T-cell (primary cell): ENCODE results near the gene DRD2. TPM values are rescaled to one million over a fixed set of nuclear protein-coding genes. Genes with fewer than 3 reads are reported as not detected.

Experiments used
- ATAC-seq, 4 experiments: fragments of 200-7000 bp in 3 of 4; fragments of 150-1000 bp in 1 of 4; cut with Tn5 transposase; replicated peaks in 1 of 4; 1 replicate in 3 of 4; 2 replicates in 1 of 4; pipeline ENCODE4 v1.10.0; 2021; ENCODE audit warnings: moderate library complexity in 3 of 4, mild to moderate bottlenecking in 2 of 4, moderate number of reproducible peaks in 1 of 4
- CTCF ChIA-PET, 2 donors: fragments of 300-600 bp; sonication (Branson Sonifier 250); formaldehyde crosslinking; loops; one replicate each; lab custom pipeline; 2022; ENCODE audit warnings: antibody characterized with exemption in 2 of 2; lab: Charles Lee
- POLR2A ChIA-PET, 2 donors: fragments of 300-600 bp; sonication (Branson Sonifier 250); formaldehyde crosslinking; loops; one replicate each; lab custom pipeline; 2022; ENCODE audit warnings: antibody characterized with exemption in 2 of 2; lab: Charles Lee
- DNase-seq, 35 experiments: peaks; one replicate each; pipeline versions ENCODE4 v3.0.0 to v3.0.0-alpha.2; 2013 to 2023
- H3K27ac ChIP-seq: one replicate; pipeline ENCODE4 v1.5.1; 2013; ENCODE audit warnings: low read length
- H3K27me3 ChIP-seq, 2 experiments: replicated peaks in 1 of 2; 1 replicate in 1 of 2; 2 replicates in 1 of 2; pipeline versions ENCODE4 v1.6.1 to v1.7.0; 2013; ENCODE audit warnings: low read length in 1 of 2, mixed read lengths in 1 of 2; ENCODE audit not compliant: control insufficient read depth in 2 of 2, insufficient read depth in 2 of 2; ENCODE audit errors: extremely low read depth in 1 of 2
- H3K36me3 ChIP-seq, 2 donors: 1 replicate in 1 of 2; 2 replicates in 1 of 2; pipeline versions ENCODE4 v1.6.1 to v1.7.0; 2013; ENCODE audit warnings: low read length in 1 of 2; ENCODE audit not compliant: control insufficient read depth in 2 of 2, insufficient read depth in 1 of 2; ENCODE audit errors: extremely low read depth in 1 of 2
- H3K4me1 ChIP-seq, 2 experiments: 1 replicate in 1 of 2; 2 replicates in 1 of 2; pipeline versions ENCODE4 v1.6.1 to v1.7.0; 2013; ENCODE audit warnings: low read length in 2 of 2, mixed read lengths in 1 of 2; ENCODE audit not compliant: insufficient read depth in 2 of 2, control insufficient read depth in 1 of 2; ENCODE audit errors: extremely low read depth in 1 of 2
- H3K4me3 ChIP-seq, 2 donors: 1 replicate in 1 of 2; 2 replicates in 1 of 2; pipeline versions ENCODE4 v1.5.1 to v1.7.0; 2013; ENCODE audit warnings: mild to moderate bottlenecking in 2 of 2, low read length in 1 of 2, moderate library complexity in 1 of 2; ENCODE audit not compliant: control insufficient read depth in 1 of 2; ENCODE audit errors: extremely low read depth in 1 of 2
- H3K9me3 ChIP-seq: 2 replicates; pipeline ENCODE4 v1.7.0; 2013
- H3K27ac Mint-ChIP-seq, 2 donors: one replicate each; pipeline ENCODE4 v1.8.0; 2020 to 2021; ENCODE audit warnings: mild to moderate bottlenecking in 2 of 2, mixed read lengths in 2 of 2
- H3K27me3 Mint-ChIP-seq, 2 donors: one replicate each; pipeline ENCODE4 v1.8.0; 2021 to 2022; ENCODE audit warnings: mixed read lengths in 2 of 2
- H3K36me3 Mint-ChIP-seq: one replicate; pipeline ENCODE4 v1.8.0; 2021; ENCODE audit warnings: mixed read lengths
- H3K4me1 Mint-ChIP-seq, 3 donors: one replicate each; pipeline ENCODE4 v1.8.0; 2020 to 2022; ENCODE audit warnings: mixed read lengths in 3 of 3, mild to moderate bottlenecking in 1 of 3
- H3K4me3 Mint-ChIP-seq, 3 donors: one replicate each; pipeline ENCODE4 v1.8.0; 2020 to 2022; ENCODE audit warnings: mild to moderate bottlenecking in 3 of 3, mixed read lengths in 3 of 3, moderate library complexity in 3 of 3
- H3K9me3 Mint-ChIP-seq, 3 donors: one replicate each; pipeline ENCODE4 v1.8.0; 2020 to 2022; ENCODE audit warnings: mixed read lengths in 3 of 3
- WGBS: methylation state at CpG from one replicate; pipeline ENCODE4 v1.1.5; 2013; ENCODE audit warnings: missing lambda C conversion rate; ENCODE audit not compliant: insufficient coverage; 5-methylcytosine and 5-hydroxymethylcytosine counted together
- total RNA-seq, 35 experiments: library from RNA in 6 of 35; stranded (reverse) in 6 of 35; fragments of 120-200 nt in 1 of 35; gene quantifications; one replicate each; pipeline versions ENCODE4 v1.2.1 to v1.2.4 and lab custom pipeline; 2013 to 2026

DRD2 gene
- total RNA-seq, 5 donors from 2014 or later (not counting 1 experiment from before 2014, with no cell fraction given), result not detected

DNA sequence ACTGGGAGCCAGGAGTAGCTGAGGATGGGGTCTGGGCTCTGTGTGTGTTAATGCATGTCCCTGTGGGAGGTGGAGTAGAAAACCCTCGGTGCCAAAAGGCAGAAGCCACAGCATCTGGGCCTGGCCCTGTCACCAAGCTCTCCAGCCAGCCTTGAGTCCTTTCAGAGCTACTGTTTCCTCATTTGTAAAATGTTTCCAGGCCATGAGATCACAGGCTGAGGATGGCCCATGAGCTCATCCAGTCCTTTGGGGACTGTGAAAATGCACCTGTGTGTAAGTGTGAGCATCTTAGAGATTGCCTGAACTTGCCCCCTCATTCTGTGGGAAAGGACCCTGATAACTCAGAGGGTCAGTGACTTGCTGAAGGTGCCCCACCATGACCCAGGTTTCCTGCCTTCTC lies 78.5 kb downstream of the DRD2 start:
- no peak for ATAC-seq
- no peak overlapping the region for H3K4me3 Mint-ChIP-seq
- no peaks in the 10 kb centered on the region for H3K9me3 Mint-ChIP-seq
- H3K36me3 Mint-ChIP-seq, result peaks cover 3% of the 10 kb centered on the region
- CTCF ChIA-PET, result interaction anchor here in 1 of 2 donors (0.6 kb wide), 1 partner anchor 622 kb away, joined by 4 read pairs; no protein-coding TSS in a partner anchor
- no peak for DNase-seq
- H3K9me3 ChIP-seq, result no peaks in the 10 kb centered on the region
- no peaks in the 10 kb centered on the region for H3K4me1 ChIP-seq
- H3K27ac ChIP-seq, result no peak overlapping the region
- WGBS, result 50% methylated on average over 1 of the region's 1 CpG
- no peaks in the 10 kb centered on the region for H3K4me1 Mint-ChIP-seq
- H3K36me3 ChIP-seq, result no peaks in the 10 kb centered on the region
- no peak overlapping the region for H3K27ac Mint-ChIP-seq
- peaks cover 0 to 3% of the 10 kb centered on the region in 2 donors for H3K27me3 Mint-ChIP-seq
- POLR2A ChIA-PET, result no interaction called here
- H3K27me3 ChIP-seq, result peaks cover 0 to 9% of the 10 kb centered on the region in 2 experiments
- H3K4me3 ChIP-seq, result no peak overlapping the region

DNA sequence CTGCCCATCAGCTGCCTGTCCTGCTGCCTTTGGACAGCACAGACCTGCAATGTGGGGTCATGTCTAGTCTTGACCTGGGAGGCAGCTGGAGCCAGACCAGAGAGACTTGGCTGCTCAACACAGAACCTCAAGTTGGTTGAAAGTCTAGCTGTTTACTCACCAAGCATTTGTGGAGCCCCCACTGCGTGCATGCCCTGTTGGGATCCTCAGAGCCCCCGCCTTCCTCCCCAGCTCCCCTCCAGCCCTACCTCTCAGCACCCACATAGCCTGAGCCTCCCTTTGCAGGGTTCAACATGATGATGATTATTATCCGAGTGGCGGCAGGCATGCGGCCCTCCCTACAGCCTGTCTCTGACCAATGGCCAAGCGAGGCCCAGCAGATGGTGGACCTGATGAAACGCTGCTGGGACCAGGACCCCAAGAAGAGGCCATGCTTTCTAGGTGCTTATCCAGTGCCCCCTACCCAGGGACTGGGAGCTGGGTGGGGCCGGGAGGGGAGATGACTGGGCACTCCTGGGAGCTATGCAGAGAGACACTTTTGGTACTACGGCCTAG lies 79.3 kb downstream of the DRD2 start:
- no peak overlapping the region for H3K27ac Mint-ChIP-seq
- DNase-seq (no peak), ATAC-seq (no peak)
- H3K4me1 ChIP-seq, result no peaks in the 10 kb centered on the region
- H3K36me3 ChIP-seq, result no peaks in the 10 kb centered on the region
- peaks cover 0 to 3% of the 10 kb centered on the region in 2 donors for H3K27me3 Mint-ChIP-seq
- CTCF ChIA-PET, result interaction anchor here in 1 of 2 donors (0.6 kb wide), 1 partner anchor 623 kb away, joined by 4 read pairs; no protein-coding TSS in a partner anchor
- H3K4me1 Mint-ChIP-seq, result no peaks in the 10 kb centered on the region
- no peaks in the 10 kb centered on the region for H3K9me3 Mint-ChIP-seq
- H3K9me3 ChIP-seq, result no peaks in the 10 kb centered on the region
- peaks cover 0 to 11% of the 10 kb centered on the region in 2 experiments for H3K27me3 ChIP-seq
- no peak overlapping the region for H3K4me3 ChIP-seq
- 85% methylated on average over 7 of the region's 9 CpGs for WGBS
- H3K27ac ChIP-seq, result no peak overlapping the region
- peaks cover 3% of the 10 kb centered on the region for H3K36me3 Mint-ChIP-seq
- POLR2A ChIA-PET, result no interaction called here
- H3K4me3 Mint-ChIP-seq, result no peak overlapping the region

DNA sequence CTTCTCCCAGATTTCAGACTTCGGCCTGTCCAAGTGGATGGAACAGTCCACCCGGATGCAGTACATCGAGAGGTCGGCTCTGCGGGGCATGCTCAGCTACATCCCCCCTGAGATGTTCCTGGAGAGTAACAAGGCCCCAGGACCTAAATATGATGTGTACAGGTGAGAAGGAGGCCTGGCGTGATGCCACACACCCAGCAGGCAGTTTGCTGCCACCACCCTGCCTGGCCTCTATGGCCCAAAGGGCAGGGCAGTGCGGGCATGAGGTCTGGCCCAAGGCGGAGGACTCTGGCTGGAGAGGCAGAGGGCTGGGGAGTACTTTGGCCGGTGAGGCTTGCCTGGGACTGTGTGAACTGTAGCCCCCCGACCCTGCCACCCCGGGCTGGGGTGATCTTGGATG lies 80.3 kb downstream of the DRD2 start:
- Mint-ChIP-seq H3K4me3 (no peak overlapping the region), H3K9me3 (no peaks in the 10 kb centered on the region), H3K27ac (no peak overlapping the region), H3K36me3 (peaks cover 3% of the 10 kb centered on the region), H3K27me3 (peaks cover 0 to 3% of the 10 kb centered on the region in 2 donors), H3K4me1 (no peaks in the 10 kb centered on the region)
- DNase-seq, result no peak
- ChIA-PET CTCF (no interaction called here), POLR2A (no interaction called here)
- Histone ChIP-seq H3K4me3 (no peak overlapping the region), H3K27me3 (peaks cover 0 to 11% of the 10 kb centered on the region in 2 experiments), H3K9me3 (no peaks in the 10 kb centered on the region), H3K36me3 (no peaks in the 10 kb centered on the region), H3K4me1 (no peaks in the 10 kb centered on the region), H3K27ac (no peak overlapping the region)
- WGBS, result 85% methylated on average over 7 of the region's 11 CpGs
- ATAC-seq, result no peak

DNA sequence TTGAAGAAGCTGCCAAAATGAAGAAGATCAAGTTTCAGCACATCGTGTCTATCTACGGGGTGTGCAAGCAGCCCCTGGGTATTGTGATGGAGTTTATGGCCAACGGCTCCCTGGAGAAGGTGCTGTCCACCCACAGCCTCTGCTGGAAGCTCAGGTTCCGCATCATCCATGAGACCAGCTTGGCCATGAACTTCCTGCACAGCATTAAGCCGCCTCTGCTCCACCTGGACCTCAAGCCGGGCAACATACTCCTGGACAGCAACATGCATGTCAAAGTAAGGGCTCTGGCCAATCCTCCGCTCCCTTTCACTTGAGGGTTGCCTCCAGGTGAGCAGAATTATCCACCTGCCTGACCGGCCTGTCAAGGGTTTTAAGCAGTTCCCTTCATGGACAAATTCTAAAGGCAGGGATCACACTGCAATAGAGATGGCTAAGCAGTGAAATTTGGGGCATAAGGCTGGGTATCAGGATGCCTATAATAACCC lies 81.7 kb downstream of the DRD2 start:
- no peaks in the 10 kb centered on the region for H3K4me1 Mint-ChIP-seq
- 90% methylated on average over 6 of the region's 8 CpGs for WGBS
- H3K9me3 ChIP-seq, result no peaks in the 10 kb centered on the region
- H3K36me3 ChIP-seq, result no peaks in the 10 kb centered on the region
- H3K27ac ChIP-seq, result no peak overlapping the region
- peaks cover 3% of the 10 kb centered on the region for H3K36me3 Mint-ChIP-seq
- no peak for ATAC-seq
- ChIA-PET CTCF (no interaction called here), POLR2A (no interaction called here)
- H3K4me1 ChIP-seq, result no peaks in the 10 kb centered on the region
- no peak for DNase-seq
- H3K9me3 Mint-ChIP-seq, result no peaks in the 10 kb centered on the region
- H3K4me3 Mint-ChIP-seq, result no peak overlapping the region
- H3K27ac Mint-ChIP-seq, result no peak overlapping the region
- peaks cover 0 to 3% of the 10 kb centered on the region in 2 donors for H3K27me3 Mint-ChIP-seq
- peaks cover 0 to 15% of the 10 kb centered on the region in 2 experiments for H3K27me3 ChIP-seq
- H3K4me3 ChIP-seq, result no peak overlapping the region

DNA sequence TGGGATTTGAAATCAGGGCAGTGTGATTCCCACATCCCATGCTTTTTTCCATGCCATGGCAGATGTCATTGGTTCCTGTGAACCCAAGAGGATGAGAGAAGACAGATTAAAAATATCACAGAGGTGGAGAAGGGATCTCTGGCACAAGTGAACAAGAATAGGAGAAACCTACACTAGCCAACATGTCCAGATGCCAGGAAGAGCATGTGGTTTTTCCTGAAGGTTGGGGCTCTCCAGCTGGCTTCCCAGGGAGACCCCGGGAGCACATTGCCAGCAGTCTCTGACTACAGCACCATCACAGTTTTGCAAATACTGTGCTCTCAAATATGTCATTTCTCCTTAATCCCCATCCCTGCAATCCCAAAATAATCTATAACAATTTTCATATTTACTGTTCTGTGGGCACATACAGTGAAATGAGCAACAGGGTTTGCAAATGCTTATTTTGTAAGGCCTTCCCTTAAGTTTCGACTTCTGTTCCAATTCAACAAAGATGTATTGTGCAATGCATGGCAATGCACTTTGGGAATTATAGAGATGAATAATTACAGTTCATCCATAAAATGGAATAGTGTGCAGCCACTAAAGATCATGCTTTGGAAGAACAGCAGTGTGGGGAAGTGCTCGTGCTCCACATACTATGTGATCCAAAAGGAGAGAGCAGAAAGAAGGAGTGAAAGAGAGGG lies 82.8 kb downstream of the DRD2 start:
- no peaks in the 10 kb centered on the region for H3K36me3 ChIP-seq
- WGBS, result 94% methylated on average over 2 of the region's 3 CpGs
- Mint-ChIP-seq H3K9me3 (no peaks in the 10 kb centered on the region), H3K4me1 (no peaks in the 10 kb centered on the region), H3K4me3 (no peak overlapping the region), H3K27me3 (peaks cover under 1 to 3% of the 10 kb centered on the region in 2 donors), H3K27ac (no peak overlapping the region), H3K36me3 (peaks cover 3% of the 10 kb centered on the region)
- no peak overlapping the region for H3K27ac ChIP-seq
- ChIA-PET CTCF (no interaction called here), POLR2A (interaction anchor here in 1 of 2 donors (0.7 kb wide), 1 partner anchor 1745 kb away, joined by 3 read pairs; no protein-coding TSS in a partner anchor)
- peaks cover 0 to 9% of the 10 kb centered on the region in 2 experiments for H3K4me1 ChIP-seq
- peaks cover 0 to 27% of the 10 kb centered on the region in 2 experiments for H3K27me3 ChIP-seq
- H3K4me3 ChIP-seq, result no peak overlapping the region
- H3K9me3 ChIP-seq, result no peaks in the 10 kb centered on the region
- ATAC-seq, result no peak
- no peak for DNase-seq

DNA sequence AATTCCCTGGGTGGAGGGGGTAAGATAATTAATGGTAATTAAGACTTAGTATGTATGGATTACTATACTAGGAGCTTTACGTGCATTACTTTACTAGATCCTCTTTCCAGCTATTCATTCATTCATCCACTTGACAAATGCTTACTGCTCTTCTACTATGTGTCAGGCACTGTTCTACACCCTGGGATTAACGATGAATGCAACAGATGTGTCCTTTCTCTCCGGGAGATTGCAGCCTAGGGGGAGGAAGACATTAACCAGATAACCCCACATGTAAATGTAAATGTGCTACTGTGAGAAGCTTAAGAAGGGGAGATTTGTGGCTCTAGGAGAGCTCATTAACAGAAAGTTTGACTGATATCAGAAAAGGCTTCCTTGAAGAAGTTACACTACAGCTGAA lies 85.9 kb downstream of the DRD2 start:
- Histone ChIP-seq H3K36me3 (no peaks in the 10 kb centered on the region), H3K4me3 (no peak overlapping the region), H3K27ac (no peak overlapping the region), H3K4me1 (peaks cover 0 to 9% of the 10 kb centered on the region in 2 experiments), H3K9me3 (no peaks in the 10 kb centered on the region), H3K27me3 (peaks cover 4 to 32% of the 10 kb centered on the region in 2 experiments)
- no CpG with 5 or more reads among the region's 3 CpGs for WGBS
- ATAC-seq (no peak), DNase-seq (no peak)
- Mint-ChIP-seq H3K4me3 (no peak overlapping the region), H3K27ac (no peak overlapping the region), H3K4me1 (no peaks in the 10 kb centered on the region), H3K9me3 (peaks cover 0 to 4% (median 0%) of the 10 kb centered on the region in 3 donors), H3K27me3 (peaks cover 3 to 5% of the 10 kb centered on the region in 2 donors), H3K36me3 (peaks cover 20% of the 10 kb centered on the region)
- ChIA-PET CTCF (interaction anchor here (0.6 kb wide), 2 partner anchors 28 to 155 kb away, joined by 3 read pairs; no protein-coding TSS in a partner anchor), POLR2A (no interaction called here)
